Right kidney (tissue), 1 donor: ENCODE data around the gene C10orf105.
A peak's percentile ranks its signal among the peaks of the same experiment; 100 is the strongest.

Source experiments
- DNase-seq: peaks from one replicate; pipeline ENCODE4 v3.0.0-alpha.2; 2016

The C10orf105 gene

DNA sequence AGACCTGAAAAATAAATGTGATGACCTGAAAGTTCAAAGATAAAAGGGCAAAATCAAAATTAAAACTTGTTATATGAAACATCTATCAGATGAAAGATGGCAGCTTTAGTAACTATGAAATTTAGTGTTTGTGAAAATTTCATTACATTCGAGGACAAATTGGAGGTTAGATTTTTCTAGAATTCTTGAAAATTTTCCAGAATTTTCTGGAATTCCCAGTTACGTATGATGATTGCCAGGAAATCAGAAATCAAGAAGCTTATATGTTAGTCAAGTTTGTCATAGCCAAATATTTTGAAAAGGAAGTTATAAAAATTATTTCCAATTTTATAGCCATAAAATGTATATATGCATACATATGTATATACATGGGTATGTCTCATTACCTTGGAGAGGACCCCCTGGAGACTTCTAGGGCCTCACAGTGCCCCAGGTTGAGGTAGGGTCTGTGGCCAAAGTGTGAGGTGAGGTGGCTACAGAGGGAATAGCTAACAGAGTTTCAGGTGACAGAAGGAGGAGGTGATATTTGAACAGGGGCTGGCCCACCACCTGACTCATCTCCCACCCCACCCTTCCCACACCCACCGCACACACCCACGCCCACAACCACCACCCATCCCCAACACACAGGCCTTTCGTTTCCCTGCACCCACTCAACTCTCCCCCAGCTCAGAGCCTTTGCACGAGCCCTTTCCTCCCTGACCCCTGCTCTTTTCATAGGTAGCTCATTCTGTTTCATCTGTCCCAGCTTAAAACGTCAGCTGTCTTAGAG is 21.5 kb downstream of the C10orf105 start:
- no peak for DNase-seq

DNA sequence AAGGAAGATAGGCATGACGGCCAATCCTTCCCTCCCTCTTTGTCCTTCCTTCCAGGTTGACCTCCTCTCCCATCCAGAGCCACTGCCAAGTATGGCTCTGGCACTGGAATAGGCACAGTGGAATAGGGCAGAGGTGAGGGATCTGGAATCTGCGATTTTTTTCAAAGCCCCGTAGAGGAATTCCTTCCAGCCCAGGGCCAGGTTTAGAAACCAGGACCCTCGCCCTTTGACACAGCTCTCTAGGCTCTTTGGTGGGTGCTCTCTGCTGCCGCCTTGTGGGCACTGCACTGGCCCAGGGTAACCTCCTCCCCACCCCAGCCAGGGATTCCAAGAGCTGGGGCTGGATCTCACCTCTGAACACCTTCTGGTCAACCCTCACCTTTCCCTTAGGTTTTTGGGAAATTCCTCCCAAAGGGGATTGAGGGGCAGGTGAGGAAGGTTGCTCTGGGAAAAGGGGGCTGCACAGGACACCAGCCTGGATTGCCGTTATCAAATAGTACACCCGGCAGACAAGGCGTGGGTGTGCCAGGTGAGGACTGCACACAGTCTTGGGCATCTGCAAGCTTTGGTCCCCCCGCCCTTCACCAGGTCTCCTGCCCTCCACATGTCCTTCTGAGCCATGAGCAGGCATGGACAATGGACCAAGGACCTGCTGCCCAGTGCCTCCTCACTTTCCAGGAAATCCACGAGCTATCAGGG is 22.8 kb downstream of the C10orf105 start:
- DNase-seq = peak; percentile 39

DNA sequence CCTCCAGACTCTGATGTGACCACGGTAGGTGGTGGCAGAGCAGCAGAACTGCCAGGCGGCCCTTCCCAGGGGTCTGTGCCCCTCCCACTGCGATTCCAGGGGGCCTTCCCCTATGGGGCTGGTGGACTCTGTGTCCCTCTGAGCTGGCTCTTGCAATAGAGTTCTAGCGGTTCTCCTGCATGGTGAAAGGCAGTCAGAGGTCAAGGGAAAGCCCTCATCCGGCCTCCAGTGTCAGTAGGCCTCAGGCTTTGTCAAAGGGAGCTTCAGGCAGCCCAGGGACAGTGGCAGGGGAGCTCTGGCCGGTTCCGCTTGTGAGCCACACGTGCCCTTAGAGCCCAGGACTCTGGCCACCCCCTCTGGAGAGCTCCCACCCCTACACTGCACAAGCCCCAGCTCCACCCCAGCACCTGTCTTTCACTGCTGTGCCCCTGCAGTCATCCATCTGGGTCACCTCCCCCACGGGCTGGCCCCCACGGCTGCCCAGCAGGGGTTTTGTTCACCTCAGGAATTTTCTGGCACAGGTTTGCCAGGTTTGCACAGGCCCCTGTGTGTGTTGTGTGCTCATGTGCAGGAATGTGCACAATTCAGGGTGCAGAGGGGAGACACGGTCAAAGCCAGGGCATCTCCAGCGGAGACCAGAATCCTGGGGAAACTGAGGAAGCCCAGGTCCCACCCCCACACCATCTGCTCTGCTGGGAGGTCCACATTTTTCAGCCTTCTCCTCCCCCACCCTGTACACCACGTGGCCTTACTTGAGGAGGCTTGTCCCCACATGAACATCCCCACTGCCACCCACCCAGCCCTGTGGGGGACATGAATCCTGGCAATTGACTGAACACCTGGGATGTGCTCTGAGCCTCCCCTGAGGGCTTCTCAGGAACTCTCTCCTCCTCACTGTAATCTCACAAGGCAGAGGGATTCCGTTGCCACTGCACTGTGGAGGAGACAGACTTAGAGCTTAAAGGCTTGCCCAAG is 23.8 kb downstream of the C10orf105 start:
- no peak for DNase-seq

DNA sequence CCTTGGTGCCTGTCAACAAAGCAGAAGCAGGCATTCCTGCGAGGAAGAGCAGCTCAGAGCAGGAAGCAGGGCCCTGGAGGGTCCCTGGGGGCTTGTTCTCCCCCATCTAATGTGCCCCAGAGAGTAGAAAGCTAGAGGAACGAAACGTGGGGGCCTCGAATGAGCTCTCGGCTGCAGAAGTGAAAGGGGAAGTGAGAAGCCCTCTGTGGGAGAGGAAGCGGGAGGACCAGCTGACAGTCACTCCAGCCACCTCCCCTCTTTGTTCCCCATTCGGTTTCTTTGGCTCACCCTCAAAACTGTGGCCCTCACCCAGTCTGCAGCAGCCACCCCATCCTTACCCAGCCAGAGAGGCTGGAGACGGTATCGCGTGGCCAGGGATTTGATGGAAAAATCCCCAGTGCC is 25.0 kb downstream of the C10orf105 start:
- no peak for DNase-seq

DNA sequence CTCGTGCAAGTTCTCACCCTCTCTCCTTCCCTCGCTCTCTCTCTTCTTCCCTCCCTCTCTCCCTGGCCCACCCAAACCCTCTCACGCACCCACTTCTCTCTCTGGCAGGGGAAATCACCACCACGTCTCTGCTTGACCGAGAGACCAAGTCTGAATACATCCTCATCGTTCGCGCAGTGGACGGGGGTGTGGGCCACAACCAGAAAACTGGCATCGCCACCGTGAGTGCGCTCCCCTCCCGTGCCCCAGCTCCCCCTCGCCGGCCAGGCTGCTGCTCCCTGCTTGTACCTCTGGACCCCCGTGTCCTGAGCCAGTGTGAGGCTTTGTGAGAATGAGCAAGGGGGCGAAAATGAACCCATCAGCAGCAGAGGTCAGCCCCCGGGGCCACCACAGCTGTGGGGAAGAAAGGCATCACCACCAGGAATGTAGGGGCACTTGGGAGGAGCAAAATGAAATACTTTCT is 25.5 kb downstream of the C10orf105 start:
- DNase-seq = no peak

DNA sequence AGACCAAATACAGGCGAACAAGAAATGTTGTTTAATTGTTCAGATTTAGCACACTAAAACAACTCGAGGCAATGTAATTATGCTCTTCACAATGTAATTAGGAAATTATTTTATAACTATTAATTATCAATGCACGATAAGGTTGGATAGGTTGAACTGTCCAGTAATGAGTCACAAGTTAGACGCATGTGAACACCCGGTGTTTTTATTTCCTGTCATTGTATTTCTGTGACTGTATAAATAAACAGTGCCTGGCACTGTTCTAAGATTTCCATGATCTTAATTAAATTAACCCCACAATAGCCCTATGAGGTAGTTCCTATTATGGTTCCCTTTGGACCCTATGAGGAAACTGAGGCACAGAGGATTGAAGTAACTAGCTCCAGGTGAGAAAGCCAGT is 26.2 kb downstream of the C10orf105 start:
- DNase-seq = no peak

DNA sequence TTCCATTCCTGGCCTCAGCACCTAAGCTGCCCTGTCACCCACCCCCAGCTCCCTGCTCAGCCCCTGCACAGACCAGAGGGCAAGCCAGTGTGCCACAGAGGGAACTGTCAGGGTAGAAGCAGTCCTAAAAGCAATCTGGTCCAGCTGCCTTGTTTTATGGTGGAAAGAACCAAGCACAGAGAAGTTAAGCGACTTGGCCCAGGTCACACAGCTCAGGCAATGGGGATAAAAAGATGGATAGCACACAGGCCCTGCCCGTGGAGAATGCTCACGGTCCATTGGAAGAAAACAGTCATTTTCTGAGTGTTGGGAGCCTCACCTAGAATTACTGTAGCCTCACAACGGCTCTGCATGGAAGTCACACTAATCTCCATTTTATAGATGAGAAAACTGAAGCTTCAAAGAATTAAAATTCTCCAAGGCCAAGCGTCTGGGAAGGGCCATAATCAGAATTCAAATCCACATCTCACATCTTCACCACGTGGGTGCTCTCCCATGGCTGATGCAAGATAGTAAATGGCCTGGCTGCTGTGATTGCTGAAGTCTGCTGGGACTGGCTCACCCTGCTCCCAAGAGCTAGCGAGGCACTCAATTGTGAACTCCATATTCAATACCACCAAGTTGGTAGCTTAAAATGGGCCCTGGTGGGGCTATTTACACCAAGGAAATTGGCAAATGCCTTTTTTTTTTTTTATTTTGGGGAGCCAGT is 26.8 kb downstream of the C10orf105 start:
- DNase-seq = no peak

DNA sequence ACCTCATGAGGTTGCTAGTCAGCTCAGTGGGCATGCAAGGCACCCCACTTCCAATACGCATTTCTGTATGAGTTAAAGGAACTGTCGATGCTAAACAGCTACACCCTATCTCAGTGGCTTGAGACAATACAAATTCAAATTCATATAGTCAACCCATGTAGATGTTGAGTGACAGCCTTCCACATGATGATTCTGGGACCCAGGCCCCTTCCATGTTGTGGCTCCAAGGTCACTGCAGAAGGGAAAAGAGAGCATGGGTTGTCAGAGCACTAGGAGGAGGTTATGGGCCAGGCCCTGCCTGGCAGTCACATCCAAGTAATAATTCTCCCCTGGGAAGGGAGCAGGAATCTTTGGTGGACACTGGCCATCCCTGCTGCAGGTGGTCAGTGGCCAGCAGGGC is 28.2 kb downstream of the C10orf105 start:
- no peak for DNase-seq

DNA sequence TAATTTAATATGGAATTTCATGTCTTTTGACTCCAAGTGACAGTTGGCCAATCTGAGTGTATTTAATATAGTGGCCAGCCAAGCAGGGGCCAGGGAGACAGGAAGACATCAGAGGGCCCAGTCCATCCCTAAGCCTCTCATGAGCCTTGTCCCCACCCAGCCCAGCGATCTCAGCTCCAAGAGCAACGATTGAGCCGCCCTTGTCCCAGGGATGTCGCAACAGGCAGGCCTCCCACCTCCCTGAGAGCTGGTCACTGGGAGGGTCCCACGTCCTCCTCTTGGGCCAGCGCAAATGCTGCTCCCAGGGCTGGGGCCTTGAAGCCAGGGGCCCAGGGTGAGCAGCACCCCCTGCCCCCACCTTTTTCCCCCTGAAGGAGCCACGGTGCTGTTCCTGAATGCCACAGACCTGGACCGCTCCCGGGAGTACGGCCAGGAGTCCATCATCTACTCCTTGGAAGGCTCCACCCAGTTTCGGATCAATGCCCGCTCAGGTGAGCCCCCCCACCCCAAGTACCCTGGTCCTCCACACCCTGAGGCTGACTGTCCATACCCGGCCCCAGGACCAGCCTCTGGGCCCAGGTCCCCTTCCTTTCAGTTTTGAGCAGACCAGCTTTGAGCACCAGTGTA is 29.4 kb downstream of the C10orf105 start:
- DNase-seq = no peak

DNA sequence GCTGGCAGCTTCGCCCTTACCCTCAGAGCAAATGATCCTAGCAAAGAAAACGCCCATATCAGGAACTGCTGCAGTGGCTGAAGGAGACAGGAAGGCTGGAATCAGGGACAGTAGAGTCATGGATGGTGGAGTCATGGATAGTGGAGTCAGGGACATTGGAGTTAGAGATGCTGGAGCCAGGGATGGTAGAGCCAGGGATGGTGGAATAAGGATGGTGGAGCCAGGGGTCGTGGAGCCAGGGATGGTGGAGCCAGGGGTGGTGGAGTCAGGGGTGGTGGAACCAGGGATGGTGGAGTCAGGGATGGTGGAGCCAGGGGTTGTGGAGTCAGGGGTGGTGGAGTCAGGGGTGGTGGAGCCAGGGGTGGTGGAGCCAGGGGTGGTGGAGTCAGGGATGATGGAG is 31.3 kb downstream of the C10orf105 start:
- DNase-seq = no peak

DNA sequence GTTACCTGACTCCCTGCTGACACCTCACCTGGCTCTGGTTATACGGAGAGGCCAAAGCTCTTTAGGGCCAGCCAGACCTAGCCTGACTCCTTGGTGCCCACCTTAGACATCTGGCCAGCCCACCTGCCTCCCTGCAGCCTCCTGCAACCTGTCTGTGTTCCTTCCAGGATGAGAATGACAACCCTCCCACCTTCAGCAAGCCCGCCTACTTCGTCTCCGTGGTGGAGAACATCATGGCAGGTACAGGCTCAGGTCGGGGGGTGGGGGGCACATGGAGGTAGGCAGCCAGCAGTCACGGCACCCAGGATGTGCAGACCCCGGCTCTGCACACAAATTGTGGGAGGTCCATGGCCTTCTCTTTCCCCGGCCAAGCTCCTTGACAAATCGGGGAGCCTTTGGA is 32.1 kb downstream of the C10orf105 start:
- DNase-seq = no peak

DNA sequence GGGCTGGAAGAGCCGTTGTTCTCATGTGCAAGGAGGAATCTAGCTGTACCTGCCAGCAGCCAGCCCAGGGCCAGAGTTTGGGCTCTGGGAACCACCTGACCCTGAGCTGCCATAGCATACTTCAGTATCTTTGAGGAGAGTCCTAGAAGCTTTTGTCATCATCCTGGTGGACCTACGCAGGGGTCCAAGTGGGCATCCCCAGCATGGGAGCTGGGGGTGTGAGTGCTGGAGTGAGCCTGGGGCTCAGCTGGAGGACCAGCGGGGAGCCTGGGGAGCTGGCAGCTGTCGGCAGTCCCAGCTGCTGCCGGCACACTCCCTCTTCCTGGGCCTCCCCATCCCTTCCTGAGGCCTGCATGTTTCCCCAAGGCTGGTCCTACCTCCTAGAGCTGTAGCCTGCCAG is 32.5 kb downstream of the C10orf105 start:
- no peak for DNase-seq

DNA sequence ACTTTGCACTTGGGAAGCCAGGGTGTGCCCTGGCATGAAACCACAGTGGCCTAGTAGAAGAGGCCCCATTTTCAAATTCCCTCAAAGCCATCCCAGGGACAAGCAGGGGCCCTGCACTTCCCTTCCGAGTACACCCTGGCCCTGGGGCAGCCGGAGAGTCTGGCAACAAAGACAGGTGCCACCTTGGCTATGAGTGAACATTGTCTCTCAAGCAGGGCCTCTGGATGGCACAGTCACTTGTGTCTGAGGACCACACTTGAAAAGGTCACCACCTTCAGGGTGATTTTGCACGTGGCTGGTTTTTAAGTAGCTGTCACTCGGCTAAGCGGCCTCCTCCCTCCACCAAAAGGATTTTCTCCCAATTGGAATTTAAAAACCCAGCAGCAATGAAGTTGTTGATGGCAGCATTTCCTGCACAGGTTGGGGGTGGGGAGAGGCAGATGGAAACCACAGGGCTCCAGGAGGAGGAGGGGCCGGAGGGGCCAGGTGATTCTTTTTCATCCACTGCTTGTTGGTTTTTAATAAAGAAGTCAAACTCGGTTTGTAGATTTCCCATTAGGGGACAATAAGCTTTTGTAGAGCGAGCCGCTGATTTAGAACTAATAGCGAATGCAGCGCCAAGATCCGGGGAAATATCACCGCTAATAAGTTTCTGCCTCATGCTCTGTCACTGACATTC is 33.9 kb downstream of the C10orf105 start:
- DNase-seq = no peak

DNA sequence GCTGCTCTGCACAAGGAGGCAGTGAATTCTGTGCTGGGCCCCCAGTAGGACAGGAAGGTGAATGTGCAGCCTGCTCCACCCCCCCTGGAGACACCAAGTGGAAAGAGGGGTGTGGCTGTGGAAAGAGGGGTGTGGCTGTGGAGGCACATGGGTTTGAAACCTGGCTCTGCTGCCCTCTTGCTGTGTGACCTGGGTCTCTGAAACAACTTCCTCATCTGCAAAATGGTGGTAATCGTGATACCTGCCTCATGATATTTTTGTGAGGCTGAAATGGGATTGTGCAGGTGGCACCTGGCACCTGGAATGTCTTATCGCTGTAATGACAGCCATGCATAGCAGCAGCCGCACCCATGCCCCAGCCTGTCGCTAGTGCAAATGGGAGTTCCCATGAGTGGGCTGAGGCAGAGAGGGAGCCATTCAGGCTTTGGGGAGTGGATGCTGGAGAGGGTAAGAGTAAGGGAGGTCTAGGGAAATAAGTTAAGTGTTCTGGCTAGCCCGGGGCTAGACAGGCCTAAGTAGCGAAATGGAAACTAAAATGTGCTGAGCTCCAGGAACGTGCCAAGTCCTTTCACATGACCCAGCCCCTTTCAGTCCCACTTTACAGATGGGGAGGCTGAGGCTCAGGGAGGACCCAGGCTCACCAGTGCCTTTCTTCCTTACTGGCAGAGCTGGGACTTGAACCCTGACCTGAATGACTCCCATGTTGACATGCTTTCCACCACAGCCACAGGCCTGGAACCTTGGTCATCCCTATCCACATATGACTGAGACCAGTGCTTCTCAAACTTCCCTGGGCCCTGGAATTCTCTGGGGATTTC is 35.0 kb downstream of the C10orf105 start:
- no peak for DNase-seq

DNA sequence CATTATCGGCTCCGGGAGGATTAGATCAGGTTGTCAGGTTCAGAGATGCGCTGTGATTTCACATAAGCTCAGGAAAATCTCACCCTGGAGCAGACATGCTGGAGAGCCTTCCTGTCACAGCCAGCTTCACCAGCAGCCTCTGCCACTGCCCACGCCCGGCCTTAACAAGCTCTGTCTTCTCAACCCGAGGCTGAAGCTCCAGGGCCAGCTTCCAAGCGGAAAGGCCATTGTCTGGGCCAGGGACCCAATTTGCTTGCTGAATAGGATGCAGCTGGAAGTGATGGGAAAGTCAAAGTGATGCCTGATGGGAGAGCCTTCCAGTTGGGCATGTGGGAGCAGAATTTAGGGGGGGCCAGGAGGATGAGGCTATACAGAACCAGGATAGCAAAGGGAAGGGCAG is 36.3 kb downstream of the C10orf105 start:
- DNase-seq = no peak

DNA sequence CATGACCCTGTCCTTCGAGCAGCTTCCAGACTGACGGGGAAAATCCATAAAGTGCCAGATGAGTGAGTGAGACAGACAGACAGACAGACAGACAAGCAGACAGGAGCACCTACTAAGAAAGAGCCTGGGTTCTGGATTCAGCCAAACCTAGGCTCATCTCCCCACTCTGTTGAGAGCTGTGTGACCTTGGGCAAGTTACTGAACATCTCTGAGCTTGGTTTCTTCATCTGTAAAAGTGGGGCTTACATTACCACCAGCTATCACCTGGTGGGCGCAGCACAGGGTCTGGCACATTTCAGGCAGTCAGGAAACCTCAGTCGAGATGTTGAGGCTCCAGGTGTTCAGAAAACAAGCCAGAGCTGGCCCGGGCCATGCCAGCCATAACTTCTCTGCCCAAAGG is 37.6 kb downstream of the C10orf105 start:
- DNase-seq = no peak

DNA sequence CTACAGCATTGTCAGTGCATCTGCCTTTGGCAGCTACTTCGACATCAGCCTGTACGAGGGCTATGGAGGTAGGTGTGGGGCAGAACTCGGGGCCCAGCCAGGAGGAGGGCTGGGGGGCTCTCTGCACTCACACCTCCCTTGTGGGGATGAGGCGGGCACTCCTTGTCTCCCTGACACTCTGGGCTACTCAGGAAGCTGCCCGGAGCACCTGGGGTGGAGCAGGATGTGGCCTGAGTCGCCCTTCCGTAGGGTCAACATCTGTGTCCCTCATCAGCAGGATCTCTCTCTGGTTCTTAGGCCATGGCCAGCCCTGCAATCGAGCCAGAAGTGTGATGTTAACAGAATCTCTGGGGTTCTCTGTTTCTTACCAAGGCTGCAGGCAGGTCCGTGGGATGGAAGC is 40.2 kb downstream of the C10orf105 start:
- DNase-seq = no peak

DNA sequence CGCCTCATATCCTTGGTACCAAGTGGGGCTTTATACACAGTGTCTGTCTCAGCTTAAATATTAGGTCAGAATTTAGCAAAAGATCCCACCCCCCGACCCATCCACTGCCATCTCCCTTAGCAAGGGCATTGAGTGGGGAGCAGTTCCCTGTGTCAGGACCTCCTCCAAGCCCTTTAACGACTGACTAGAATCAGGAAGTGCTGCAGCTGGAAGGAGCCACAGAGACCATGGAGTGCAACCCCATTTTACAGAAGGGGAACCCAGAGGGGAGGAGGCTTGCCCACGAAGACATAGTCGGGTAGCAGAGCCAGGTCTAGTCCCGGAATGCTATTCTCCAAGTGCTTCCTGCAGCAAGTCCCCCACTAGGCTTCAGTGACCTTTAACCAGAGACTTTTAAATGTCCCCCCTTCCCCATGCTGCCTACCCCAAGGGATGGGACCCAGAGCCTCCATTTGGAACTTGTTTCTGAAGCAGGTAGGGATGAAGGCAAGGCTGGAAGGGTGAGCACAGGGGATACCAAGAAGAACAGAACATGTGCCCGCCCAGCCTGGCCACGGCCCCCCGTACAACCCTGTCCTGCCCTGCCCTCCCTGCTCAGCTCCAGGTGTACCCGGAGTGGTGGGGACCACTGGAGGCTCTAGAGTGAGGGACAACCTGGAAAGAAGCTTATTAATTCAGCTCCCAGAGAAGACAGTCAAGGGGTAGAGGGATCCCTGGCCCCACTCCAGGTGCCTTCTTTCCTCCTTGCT is 41.3 kb downstream of the C10orf105 start:
- DNase-seq = no peak

DNA sequence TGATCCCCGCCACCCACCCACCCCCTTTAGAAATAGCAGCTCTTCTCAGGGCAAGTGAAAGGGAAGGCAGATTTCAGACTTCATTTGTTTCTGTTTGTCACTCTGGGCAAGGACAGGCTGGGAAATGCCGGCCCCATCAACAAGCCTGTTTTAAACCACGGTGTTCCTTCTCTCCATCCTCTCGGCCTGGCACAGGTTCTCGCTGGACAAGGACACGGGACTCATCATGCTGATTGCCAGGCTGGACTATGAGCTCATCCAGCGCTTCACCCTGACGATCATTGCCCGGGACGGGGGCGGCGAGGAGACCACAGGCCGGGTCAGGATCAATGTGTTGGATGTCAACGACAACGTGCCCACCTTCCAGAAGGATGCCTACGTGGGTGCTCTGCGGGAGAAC is 42.3 kb downstream of the C10orf105 start:
- no peak for DNase-seq
